ENCODE results near the gene GSTCD. TPM values are rescaled to one million over a fixed set of nuclear protein-coding genes. Genes with fewer than 3 reads are reported as not detected.

GSTCD gene
- total RNA-seq, 2 experiments from 2014 or later, result 11.6 to 12.4 TPM

DNA sequence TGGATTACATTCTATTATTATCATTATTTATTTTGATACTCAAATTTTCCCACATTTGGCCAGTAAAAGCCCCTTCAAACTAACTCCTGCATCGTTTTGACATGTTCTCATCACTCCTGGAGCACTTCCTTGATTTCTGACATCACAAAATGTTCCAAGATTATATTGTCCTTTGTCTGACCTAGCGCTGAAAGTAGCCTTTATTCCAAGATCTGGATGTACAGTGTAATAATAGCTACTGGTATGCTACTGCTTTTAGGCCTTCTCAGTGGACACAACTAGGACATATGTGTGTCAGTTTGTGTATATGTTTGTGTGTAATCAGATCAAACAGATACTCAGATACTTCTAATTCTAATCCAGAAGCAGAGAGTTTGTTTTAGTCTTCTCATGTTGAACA, 76.2 kb downstream of the GSTCD start:
- CTCF ChIA-PET, result no interaction called here
- POLR2A ChIA-PET, result no interaction called here
- no peak for DNase-seq
- Mint-ChIP-seq H3K27me3 (no peaks in the 10 kb centered on the region), H3K4me3 (no peak overlapping the region), H3K36me3 (ENCODE audit: low read depth) (no peaks in the 10 kb centered on the region), H3K9me3 (no peaks in the 10 kb centered on the region), H3K4me1 (peaks cover 4% of the 10 kb centered on the region), H3K27ac (no peak overlapping the region)

DNA sequence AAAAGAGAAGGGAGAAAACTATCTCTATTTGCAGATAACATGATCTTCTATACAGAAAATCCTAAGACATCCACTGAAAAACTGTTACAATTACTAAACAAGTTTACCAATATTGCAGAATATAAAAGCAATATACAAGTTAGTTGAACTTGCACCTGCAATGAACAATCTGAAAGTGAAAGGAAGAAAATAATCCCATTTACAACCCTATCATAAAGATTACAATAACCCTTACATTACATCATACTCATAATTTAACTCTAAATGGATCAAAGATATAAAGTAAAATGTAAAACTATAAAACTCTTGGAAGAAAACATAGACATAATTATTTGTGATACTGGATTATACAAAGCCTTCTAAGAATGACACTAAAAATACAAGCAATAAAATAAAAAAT, 77.2 kb downstream of the GSTCD start:
- H3K27ac Mint-ChIP-seq, result no peak overlapping the region
- no peak for DNase-seq
- no peak overlapping the region for H3K4me3 Mint-ChIP-seq
- no peaks in the 10 kb centered on the region for H3K27me3 Mint-ChIP-seq
- H3K4me1 Mint-ChIP-seq, result peaks cover 4% of the 10 kb centered on the region
- ChIA-PET POLR2A (no interaction called here), CTCF (no interaction called here)
- H3K36me3 Mint-ChIP-seq (ENCODE audit: low read depth), result no peaks in the 10 kb centered on the region
- H3K9me3 Mint-ChIP-seq, result no peaks in the 10 kb centered on the region

DNA sequence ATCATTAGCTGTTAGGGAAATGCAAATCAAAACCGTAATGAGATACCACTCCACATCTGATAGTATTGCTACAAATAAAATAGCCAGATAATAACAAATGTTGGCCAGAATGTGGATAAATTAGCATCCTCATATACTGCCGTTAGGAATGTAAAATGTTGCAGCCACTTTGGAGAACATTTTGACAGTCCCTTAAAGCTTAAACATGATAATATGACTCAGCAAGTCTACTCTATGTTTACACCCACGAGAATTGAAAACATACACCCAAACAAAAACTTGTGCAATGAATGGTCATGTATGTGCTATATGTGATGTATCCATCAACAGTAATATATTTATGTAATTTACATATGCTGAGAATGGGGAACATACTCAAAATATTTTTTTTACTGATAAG, 78.2 kb downstream of the GSTCD start:
- Mint-ChIP-seq H3K4me1 (peaks cover 4% of the 10 kb centered on the region), H3K4me3 (no peak overlapping the region), H3K36me3 (ENCODE audit: low read depth) (no peaks in the 10 kb centered on the region), H3K27ac (no peak overlapping the region), H3K27me3 (no peaks in the 10 kb centered on the region), H3K9me3 (no peaks in the 10 kb centered on the region)
- ChIA-PET CTCF (no interaction called here), POLR2A (no interaction called here)
- no peak for DNase-seq

DNA sequence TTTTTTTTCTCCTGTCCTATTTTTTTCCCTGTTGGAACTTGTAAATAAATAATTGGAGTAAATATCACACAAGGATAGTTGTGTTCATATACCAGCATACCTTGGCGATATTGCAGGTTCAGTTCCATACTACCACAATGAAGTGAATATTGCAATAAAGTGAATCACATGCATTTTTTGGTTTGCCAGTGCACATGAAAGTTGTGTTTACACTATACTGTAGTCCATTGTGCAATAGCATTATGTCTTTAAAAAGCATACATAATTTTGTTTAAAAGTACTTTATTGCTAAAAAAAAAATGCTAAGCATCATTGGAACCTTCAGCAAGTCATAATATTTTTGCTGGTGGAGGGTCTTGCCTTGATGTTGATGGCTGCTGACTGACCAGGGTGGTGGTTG, 88.6 kb downstream of the GSTCD start:
- Mint-ChIP-seq H3K4me3 (no peak overlapping the region), H3K4me1 (no peaks in the 10 kb centered on the region), H3K27ac (no peak overlapping the region), H3K27me3 (no peaks in the 10 kb centered on the region), H3K9me3 (no peaks in the 10 kb centered on the region), H3K36me3 (ENCODE audit: low read depth) (peaks cover 6% of the 10 kb centered on the region)
- CTCF ChIA-PET, result no interaction called here
- no peak for DNase-seq
- POLR2A ChIA-PET, result no interaction called here

DNA sequence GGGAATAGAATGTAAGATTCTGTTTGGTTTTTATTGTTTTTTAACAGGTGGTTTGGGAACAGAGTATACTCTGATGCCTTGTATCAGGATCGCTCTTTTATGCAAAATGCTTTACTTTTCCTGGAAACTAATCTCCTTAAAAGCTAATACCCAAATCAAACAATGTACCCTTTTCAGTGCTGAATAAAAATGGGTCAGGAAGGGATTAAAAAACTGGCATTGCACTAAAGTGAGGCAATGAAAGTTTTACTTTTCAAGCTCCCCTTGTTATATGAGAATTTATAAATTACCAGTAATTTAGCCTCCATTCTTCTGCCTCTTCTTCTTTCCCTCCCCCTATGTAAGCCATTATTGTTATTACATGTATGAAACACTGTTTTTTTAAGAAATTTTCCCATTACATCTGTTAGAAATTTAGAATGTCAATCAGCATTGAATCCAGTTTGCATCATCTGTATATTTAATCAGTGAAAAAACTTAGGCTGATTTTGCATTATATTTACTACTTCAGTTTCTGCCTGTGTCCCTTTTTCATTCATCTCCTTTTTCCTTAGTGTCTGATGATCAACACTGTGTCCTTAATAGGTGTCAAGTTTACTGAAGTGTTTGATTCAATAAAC, 97.0 kb downstream of the GSTCD start:
- no peak overlapping the region for H3K27ac Mint-ChIP-seq
- POLR2A ChIA-PET, result no interaction called here
- H3K4me3 Mint-ChIP-seq, result no peak overlapping the region
- CTCF ChIA-PET, result no interaction called here
- H3K36me3 Mint-ChIP-seq (ENCODE audit: low read depth), result no peaks in the 10 kb centered on the region
- H3K9me3 Mint-ChIP-seq, result no peaks in the 10 kb centered on the region
- DNase-seq, result no peak
- peaks cover 5% of the 10 kb centered on the region for H3K4me1 Mint-ChIP-seq
- H3K27me3 Mint-ChIP-seq, result no peaks in the 10 kb centered on the region

DNA sequence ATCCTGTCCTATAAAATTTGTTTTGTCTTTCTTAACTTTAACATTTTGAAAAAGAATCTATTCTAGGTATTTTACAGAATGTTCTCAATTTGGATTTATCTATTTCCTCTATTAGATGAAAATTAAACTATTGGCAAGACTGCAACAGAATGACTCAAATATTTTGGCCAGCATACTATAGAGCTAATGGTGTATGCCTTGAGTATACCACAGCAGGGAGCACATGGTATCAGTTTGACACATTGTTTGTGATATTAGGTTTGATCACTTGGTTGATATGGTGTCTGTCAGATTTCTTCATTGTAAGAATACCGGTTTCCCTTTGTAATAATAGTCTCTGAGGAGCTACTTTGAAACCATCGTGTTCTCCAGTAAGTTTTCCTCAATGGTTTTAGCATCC, 98.9 kb downstream of the GSTCD start:
- Mint-ChIP-seq H3K27me3 (no peaks in the 10 kb centered on the region), H3K36me3 (ENCODE audit: low read depth) (no peaks in the 10 kb centered on the region), H3K4me3 (no peak overlapping the region), H3K4me1 (peaks cover 5% of the 10 kb centered on the region), H3K9me3 (no peaks in the 10 kb centered on the region), H3K27ac (no peak overlapping the region)
- no peak for DNase-seq
- ChIA-PET POLR2A (no interaction called here), CTCF (no interaction called here)

DNA sequence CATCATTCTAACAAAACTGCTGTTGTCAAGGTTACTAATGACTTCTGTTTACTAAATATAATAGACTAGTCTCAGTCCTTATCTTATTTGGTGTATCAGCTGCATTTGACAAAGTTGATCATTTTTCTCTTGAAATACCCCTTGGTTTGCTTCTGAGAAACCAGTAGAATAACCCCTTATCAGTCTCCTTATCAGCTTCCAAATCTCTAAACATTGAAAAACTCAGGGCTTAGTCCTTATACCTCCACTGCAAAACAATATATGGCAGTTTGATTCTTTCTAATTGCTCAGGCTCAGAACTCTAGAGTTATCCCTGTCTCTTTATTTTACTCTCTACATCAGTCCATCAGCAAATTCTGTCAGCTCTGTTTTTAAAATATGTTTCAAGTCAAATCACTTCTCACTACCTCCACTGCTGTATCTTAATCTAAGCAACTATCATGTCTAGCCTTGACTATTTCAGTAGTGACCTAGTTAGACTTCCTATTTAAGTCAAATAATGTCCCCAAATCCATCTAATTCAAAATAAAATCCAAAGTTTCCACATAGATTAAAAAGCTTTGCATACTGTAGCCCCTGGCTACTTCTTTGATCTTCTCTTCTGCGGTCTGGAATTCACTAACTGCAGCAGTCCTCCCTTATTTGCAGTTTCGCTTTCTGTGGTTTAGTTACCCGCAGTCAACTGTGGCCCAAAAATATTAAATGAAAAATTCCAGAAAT, 99.6 kb downstream of the GSTCD start:
- H3K27me3 Mint-ChIP-seq, result no peaks in the 10 kb centered on the region
- DNase-seq, result no peak
- ChIA-PET CTCF (no interaction called here), POLR2A (no interaction called here)
- H3K4me3 Mint-ChIP-seq, result no peak overlapping the region
- no peak overlapping the region for H3K27ac Mint-ChIP-seq
- no peaks in the 10 kb centered on the region for H3K9me3 Mint-ChIP-seq
- H3K4me1 Mint-ChIP-seq, result peaks cover 5% of the 10 kb centered on the region
- H3K36me3 Mint-ChIP-seq (ENCODE audit: low read depth), result no peaks in the 10 kb centered on the region

DNA sequence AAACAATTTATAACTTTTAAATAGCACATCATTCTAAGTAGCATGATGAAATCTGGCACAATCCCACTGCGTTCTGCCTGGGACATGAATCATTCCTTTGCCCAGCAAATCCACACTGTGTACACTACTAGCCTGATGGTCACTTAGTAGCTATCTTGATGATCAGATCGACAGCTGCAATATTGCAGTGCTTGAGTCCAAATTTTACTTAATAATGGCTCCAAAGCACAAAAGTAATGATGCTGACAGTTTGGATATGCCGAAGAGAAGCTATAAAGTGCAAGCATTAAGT, 100.1 kb downstream of the GSTCD start:
- H3K27ac Mint-ChIP-seq, result no peak overlapping the region
- POLR2A ChIA-PET, result no interaction called here
- CTCF ChIA-PET, result no interaction called here

DNA sequence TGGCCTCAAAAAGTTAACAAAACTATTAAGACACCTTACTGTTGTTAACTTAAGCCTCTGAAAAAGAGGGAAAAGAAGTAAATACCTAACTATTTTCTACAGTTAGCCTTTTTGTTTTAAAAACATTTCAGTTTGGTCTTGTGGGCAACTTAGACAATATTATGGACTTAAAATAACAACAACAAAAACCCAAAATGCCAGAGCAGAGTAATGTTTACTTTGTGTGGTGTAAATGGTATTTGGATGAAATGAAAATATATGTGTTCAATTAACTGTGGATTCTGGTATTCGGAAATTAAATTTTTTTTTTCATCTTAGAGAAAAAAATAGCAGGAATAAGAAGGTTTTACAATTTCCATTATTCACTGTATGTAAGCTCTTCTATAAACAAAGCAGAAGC, 107.1 kb downstream of the GSTCD start:
- DNase-seq, result no peak
- CTCF ChIA-PET, result no interaction called here
- no peak overlapping the region for H3K27ac Mint-ChIP-seq

More for the DNA sequence above, 100.1 kb downstream of the GSTCD start:
- DNase-seq, result no peak
- Mint-ChIP-seq H3K27me3 (no peaks in the 10 kb centered on the region), H3K36me3 (ENCODE audit: low read depth) (no peaks in the 10 kb centered on the region), H3K9me3 (peaks cover 1% of the 10 kb centered on the region), H3K4me3 (no peak overlapping the region), H3K4me1 (peaks cover 5% of the 10 kb centered on the region)

DNA sequence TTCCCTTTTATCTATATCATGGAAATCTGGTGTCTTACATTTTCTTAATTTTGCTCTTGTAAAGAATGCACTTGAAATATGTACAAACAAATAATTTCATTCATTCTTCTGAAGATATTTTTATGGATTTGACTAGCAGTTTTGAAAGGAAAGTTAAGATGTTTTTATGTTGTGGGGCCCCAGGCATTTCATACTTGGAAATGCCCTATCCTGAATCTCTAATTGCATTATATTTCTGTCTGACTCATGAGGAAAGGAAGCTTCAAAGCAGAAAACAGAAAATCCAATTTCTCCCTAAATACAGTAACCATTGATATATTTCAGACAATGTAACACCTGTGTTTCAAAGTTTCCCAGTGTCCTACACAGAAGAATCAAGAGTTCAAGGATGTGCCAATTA, 113.5 kb downstream of the GSTCD start:
- Mint-ChIP-seq H3K4me3 (no peak overlapping the region), H3K36me3 (ENCODE audit: low read depth) (peaks cover 7% of the 10 kb centered on the region), H3K4me1 (no peaks in the 10 kb centered on the region), H3K27ac (no peak overlapping the region), H3K9me3 (no peaks in the 10 kb centered on the region), H3K27me3 (no peaks in the 10 kb centered on the region)
- ChIA-PET POLR2A (no interaction called here), CTCF (no interaction called here)
- DNase-seq, result no peak

More for the DNA sequence above, 107.1 kb downstream of the GSTCD start:
- Mint-ChIP-seq H3K27me3 (no peaks in the 10 kb centered on the region), H3K9me3 (peaks cover 1% of the 10 kb centered on the region), H3K4me3 (no peak overlapping the region), H3K4me1 (no peaks in the 10 kb centered on the region), H3K36me3 (ENCODE audit: low read depth) (no peaks in the 10 kb centered on the region)
- POLR2A ChIA-PET, result no interaction called here

DNA sequence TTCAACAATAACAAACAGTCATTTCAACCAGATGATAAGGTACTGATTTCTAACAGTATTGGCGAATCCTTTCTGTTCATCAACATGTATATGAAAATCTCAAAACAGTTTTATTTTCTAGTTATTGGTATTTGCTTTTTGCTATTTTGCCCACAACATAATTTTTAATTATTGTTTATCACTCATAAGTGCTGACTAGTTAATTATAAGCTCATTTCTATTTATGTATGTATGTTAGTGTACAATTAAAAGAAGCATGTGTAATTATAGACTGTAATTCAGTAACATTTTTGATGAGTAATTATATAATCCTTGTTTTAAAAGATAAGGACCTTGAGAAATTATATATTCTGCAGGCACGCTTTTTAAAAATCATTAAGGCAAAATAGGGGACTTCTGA, 119.5 kb downstream of the GSTCD start:
- CTCF ChIA-PET, result no interaction called here
- POLR2A ChIA-PET, result no interaction called here

DNA sequence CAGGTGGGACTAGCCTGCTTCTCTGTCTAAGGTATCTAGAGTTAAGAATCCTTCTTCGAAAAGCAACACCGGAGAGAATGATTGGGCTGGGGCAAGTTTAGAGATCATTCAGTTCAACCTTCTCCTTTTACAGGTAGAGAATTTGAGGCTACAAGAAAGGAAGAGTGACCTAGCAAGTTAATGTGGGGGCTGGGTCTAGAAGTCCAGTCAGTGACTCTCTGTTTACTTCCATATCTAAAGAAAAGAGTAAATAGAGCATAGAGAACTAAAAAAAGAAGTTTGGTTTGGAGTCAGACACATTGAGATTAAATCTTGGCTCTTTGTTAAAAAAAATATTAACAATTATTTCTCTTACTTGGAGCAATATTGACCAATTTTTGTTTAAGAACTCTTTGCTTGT, 122.6 kb downstream of the GSTCD start:
- Mint-ChIP-seq H3K4me1 (no peaks in the 10 kb centered on the region), H3K27ac (no peak overlapping the region), H3K4me3 (no peak overlapping the region), H3K36me3 (ENCODE audit: low read depth) (no peaks in the 10 kb centered on the region), H3K27me3 (no peaks in the 10 kb centered on the region), H3K9me3 (no peaks in the 10 kb centered on the region)
- no peak for DNase-seq
- POLR2A ChIA-PET, result no interaction called here
- CTCF ChIA-PET, result no interaction called here

More for the DNA sequence above, 119.5 kb downstream of the GSTCD start:
- no peaks in the 10 kb centered on the region for H3K27me3 Mint-ChIP-seq
- no peak overlapping the region for H3K27ac Mint-ChIP-seq
- no peak for DNase-seq
- no peak overlapping the region for H3K4me3 Mint-ChIP-seq
- peaks cover 3% of the 10 kb centered on the region for H3K36me3 Mint-ChIP-seq (ENCODE audit: low read depth)
- H3K4me1 Mint-ChIP-seq, result no peaks in the 10 kb centered on the region
- no peaks in the 10 kb centered on the region for H3K9me3 Mint-ChIP-seq

DNA sequence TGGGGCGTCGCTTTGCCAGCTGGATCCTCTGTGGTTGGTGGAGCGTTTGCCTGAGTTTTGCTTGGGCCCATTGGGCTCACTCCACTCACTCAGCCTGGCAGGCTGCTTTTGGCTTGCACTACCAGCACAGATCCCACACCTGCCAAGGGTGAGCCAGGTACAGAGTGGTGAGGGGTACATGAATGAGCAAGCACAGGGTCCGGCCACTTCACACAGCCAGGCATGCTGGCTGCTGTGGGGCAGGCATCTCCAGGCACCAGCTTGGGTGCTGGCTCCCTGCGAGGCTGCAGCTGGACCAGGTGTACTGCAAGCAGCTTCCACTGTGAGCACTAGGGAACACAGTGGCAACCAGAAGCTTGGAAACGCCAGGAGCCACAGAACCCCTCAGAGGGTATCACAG, 126.6 kb downstream of the GSTCD start:
- DNase-seq, result no peak
- ChIA-PET CTCF (no interaction called here), POLR2A (no interaction called here)
- no peak overlapping the region for H3K27ac Mint-ChIP-seq
- no peak overlapping the region for H3K4me3 Mint-ChIP-seq
- H3K4me1 Mint-ChIP-seq, result no peaks in the 10 kb centered on the region
- no peaks in the 10 kb centered on the region for H3K9me3 Mint-ChIP-seq
- peaks cover 11% of the 10 kb centered on the region for H3K36me3 Mint-ChIP-seq (ENCODE audit: low read depth)
- no peaks in the 10 kb centered on the region for H3K27me3 Mint-ChIP-seq

DNA sequence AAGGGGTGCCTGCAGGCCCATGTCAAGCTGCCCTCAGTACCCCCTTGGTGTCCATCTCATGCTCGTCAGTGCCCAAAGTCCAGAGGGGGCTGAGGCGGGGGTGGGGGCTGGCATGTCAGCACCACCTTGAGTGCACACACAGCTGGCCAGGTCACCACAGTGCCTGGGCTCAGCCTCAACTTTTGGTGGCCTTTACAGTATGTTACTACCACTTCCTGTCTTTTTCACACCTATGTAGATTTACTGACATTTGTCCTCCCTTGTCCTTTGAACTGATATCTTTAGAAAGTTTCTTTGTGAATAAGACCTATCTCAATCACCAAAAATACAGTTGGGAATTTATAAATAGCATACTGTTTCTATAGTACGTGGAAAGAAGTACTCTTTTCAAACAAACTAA, 128.0 kb downstream of the GSTCD start:
- no peak for DNase-seq
- Mint-ChIP-seq H3K9me3 (no peaks in the 10 kb centered on the region), H3K27me3 (no peaks in the 10 kb centered on the region), H3K36me3 (ENCODE audit: low read depth) (peaks cover 11% of the 10 kb centered on the region), H3K4me3 (no peak overlapping the region), H3K27ac (no peak overlapping the region), H3K4me1 (no peaks in the 10 kb centered on the region)
- ChIA-PET POLR2A (no interaction called here), CTCF (no interaction called here)
